Activated CD8-positive, alpha-beta T cell treated with anti-CD3 and anti-CD28 coated beads for 36 hours (primary cell): Measurements from ENCODE around the gene PHOX2A. TPM values are rescaled to one million over a fixed set of nuclear protein-coding genes. Genes with fewer than 3 reads are reported as not detected.

ENCODE experiments used
- ATAC-seq: fragments of 200-7000 bp; cut with Tn5 transposase; one replicate; pipeline ENCODE4 v1.10.0; 2021; ENCODE audit warnings: mild to moderate bottlenecking, moderate library complexity
- CTCF ChIA-PET: fragments of 350-600 bp; sonication (Branson Sonifier 250); formaldehyde crosslinking; loops from one replicate; lab custom pipeline; 2021; ENCODE audit warnings: antibody characterized with exemption; lab: Charles Lee
- POLR2A ChIA-PET: fragments of 350-600 bp; sonication (Branson Sonifier 250); formaldehyde crosslinking; loops from one replicate; lab custom pipeline; 2021; ENCODE audit warnings: antibody characterized with exemption; lab: Charles Lee
- DNase-seq: peaks from one replicate; pipeline ENCODE4 v3.0.0-alpha.2; 2020
- H3K27ac Mint-ChIP-seq: one replicate; pipeline ENCODE4 v1.8.0; 2021; ENCODE audit warnings: mild to moderate bottlenecking, mixed read lengths
- H3K27me3 Mint-ChIP-seq: one replicate; pipeline ENCODE4 v1.8.0; 2021; ENCODE audit warnings: mixed read lengths
- H3K36me3 Mint-ChIP-seq: one replicate; pipeline ENCODE4 v1.8.0; 2021; ENCODE audit warnings: low read depth, mixed read lengths
- H3K4me1 Mint-ChIP-seq: one replicate; pipeline ENCODE4 v1.8.0; 2021; ENCODE audit warnings: low read depth, mixed read lengths
- H3K4me3 Mint-ChIP-seq: one replicate; pipeline ENCODE4 v1.8.0; 2021; ENCODE audit warnings: mild to moderate bottlenecking, moderate library complexity, mixed read lengths
- H3K9me3 Mint-ChIP-seq: one replicate; pipeline ENCODE4 v1.8.0; 2021; ENCODE audit warnings: mixed read lengths
- CTCF ChIP-seq: fragments of 200-600 bp; IDR thresholded peaks from one replicate; pipeline ENCODE4 v1.8.0; 2022; ENCODE audit warnings: antibody characterized with exemption, mild to moderate bottlenecking
- intact Hi-C: fragments of 100-400 bp; cut with micrococcal nuclease; formaldehyde crosslinking; loops from one replicate; pipeline ENCODE4 v1.10.0; 2022
- total RNA-seq, 2 experiments: library from RNA; stranded (reverse); gene quantifications; one replicate each; pipeline ENCODE4 v1.2.3, GENCODE V29; 2021

The PHOX2A gene
- total RNA-seq, 2 experiments from 2014 or later, result not detected

- H3K4me1 Mint-ChIP-seq, result no peaks in the 10 kb centered on the region
- TF ChIP-seq CTCF, result no peak
- CTCF ChIA-PET, result no interaction called here
- ATAC-seq (no peak), DNase-seq (no peak)
- POLR2A ChIA-PET, result interaction anchor here (1.1 kb wide), 1 partner anchor 11 kb away, joined by 4 read pairs; no protein-coding TSS in a partner anchor
- H3K4me3 Mint-ChIP-seq, result no peak overlapping the region
- intact Hi-C loops, result no loop called here
- peaks cover 7% of the 10 kb centered on the region for H3K27me3 Mint-ChIP-seq
- H3K9me3 Mint-ChIP-seq, result no peaks in the 10 kb centered on the region
- H3K36me3 Mint-ChIP-seq, result no peaks in the 10 kb centered on the region
- no peak overlapping the region for H3K27ac Mint-ChIP-seq
These were observed 7.6 kb upstream of the PHOX2A start for GRCh38 chr11:72251614-72252013.

GRCh38 chr11:72250661-72251464 lies 6.9 kb upstream of the PHOX2A start:
- DNase-seq, result no peak
- ChIA-PET POLR2A (interaction anchor here (1.1 kb wide), 1 partner anchor 10 kb away, joined by 4 read pairs; no protein-coding TSS in a partner anchor), CTCF (no interaction called here)
- ATAC-seq, result no peak
- Mint-ChIP-seq H3K4me3 (no peak overlapping the region), H3K9me3 (no peaks in the 10 kb centered on the region), H3K27ac (no peak overlapping the region), H3K36me3 (no peaks in the 10 kb centered on the region), H3K27me3 (peaks cover 7% of the 10 kb centered on the region), H3K4me1 (no peaks in the 10 kb centered on the region)
- intact Hi-C loops, result no loop called here
- TF ChIP-seq CTCF, result no peak

GRCh38 chr11:72249961-72250360 lies 6.0 kb upstream of the PHOX2A start:
- intact Hi-C loops, result no loop called here
- no peak overlapping the region for H3K27ac Mint-ChIP-seq
- H3K36me3 Mint-ChIP-seq, result no peaks in the 10 kb centered on the region
- no peak overlapping the region for H3K4me3 Mint-ChIP-seq
- no peak for TF ChIP-seq CTCF
- CTCF ChIA-PET, result no interaction called here
- DNase-seq, result no peak
- no peaks in the 10 kb centered on the region for H3K9me3 Mint-ChIP-seq
- H3K4me1 Mint-ChIP-seq, result no peaks in the 10 kb centered on the region
- no peak for ATAC-seq
- H3K27me3 Mint-ChIP-seq, result peaks cover 7% of the 10 kb centered on the region
- POLR2A ChIA-PET, result no interaction called here

- POLR2A ChIA-PET, result no interaction called here
- Mint-ChIP-seq H3K4me1 (peaks cover 7% of the 10 kb centered on the region), H3K9me3 (no peaks in the 10 kb centered on the region), H3K27ac (no peak overlapping the region), H3K36me3 (peaks cover 2% of the 10 kb centered on the region), H3K4me3 (no peak overlapping the region), H3K27me3 (peaks cover 22% of the 10 kb centered on the region)
- DNase-seq, result no peak
- ATAC-seq, result no peak
- CTCF ChIA-PET, result interaction anchor here (2.0 kb wide), 1 partner anchor 183 kb away, joined by 6 read pairs; no protein-coding TSS in a partner anchor
- TF ChIP-seq CTCF, result no peak
- intact Hi-C loops, result no loop called here
These were observed 3.6 kb upstream of the PHOX2A start for GRCh38 chr11:72247584-72247983.

- DNase-seq, result no peak
- Mint-ChIP-seq H3K4me3 (no peak overlapping the region), H3K27ac (no peak overlapping the region), H3K9me3 (no peaks in the 10 kb centered on the region), H3K4me1 (peaks cover 13% of the 10 kb centered on the region), H3K27me3 (peaks cover 43% of the 10 kb centered on the region), H3K36me3 (peaks cover 2% of the 10 kb centered on the region)
- POLR2A ChIA-PET, result interaction anchor here (2.5 kb wide), 1 partner anchor 22 kb away, joined by 7 read pairs; no protein-coding TSS in a partner anchor
- ATAC-seq, result no peak
- intact Hi-C loops, result no loop called here
- TF ChIP-seq CTCF, result no peak
- CTCF ChIA-PET, result interaction anchor here (1.1 to 2.1 kb wide), 2 partner anchors 170 to 185 kb away, joined by 3 to 7 read pairs; no protein-coding TSS in a partner anchor
These were observed 1.4 kb upstream of the PHOX2A start for GRCh38 chr11:72245263-72245816.
